Embryonic facial prominence (tissue), 1 donor: Measurements from ENCODE around the gene PPP2R2C.

Experiments
- DNase-seq: peaks from one replicate; pipeline ENCODE4 v3.0.0-alpha.2; 2016; ENCODE audit errors: extremely low spot score

The PPP2R2C gene

GRCh38 chr4:6426571-6427438, 45.6 kb downstream of the PPP2R2C start:
- DNase-seq, result no peak

- DNase-seq, result no peak
Measured at GRCh38 chr4:6425911-6426310, 46.5 kb downstream of the PPP2R2C start.

GRCh38 chr4:6425336-6425735, 47.1 kb downstream of the PPP2R2C start:
- no peak for DNase-seq

- no peak for DNase-seq
Measured at GRCh38 chr4:6424425-6424824, 48.0 kb downstream of the PPP2R2C start.

GRCh38 chr4:6423575-6423974, 48.8 kb downstream of the PPP2R2C start:
- DNase-seq, result no peak

GRCh38 chr4:6422866-6423265, 49.5 kb downstream of the PPP2R2C start:
- DNase-seq, result no peak

GRCh38 chr4:6422105-6422504, 50.3 kb downstream of the PPP2R2C start:
- no peak for DNase-seq

- no peak for DNase-seq
Measured at GRCh38 chr4:6421397-6421796, 51.0 kb downstream of the PPP2R2C start.

- DNase-seq, result no peak
Measured at GRCh38 chr4:6420972-6421371, 51.4 kb downstream of the PPP2R2C start.

GRCh38 chr4:6420036-6420435, 52.4 kb downstream of the PPP2R2C start:
- no peak for DNase-seq

GRCh38 chr4:6419452-6420028, 52.9 kb downstream of the PPP2R2C start:
- no peak for DNase-seq

GRCh38 chr4:6418193-6418755, 54.1 kb downstream of the PPP2R2C start:
- no peak for DNase-seq

GRCh38 chr4:6417516-6418050, 54.8 kb downstream of the PPP2R2C start:
- DNase-seq, result no peak

- DNase-seq, result no peak
Measured at GRCh38 chr4:6416518-6417286, 55.7 kb downstream of the PPP2R2C start.

- DNase-seq, result no peak
Measured at GRCh38 chr4:6415031-6415705, 57.2 kb downstream of the PPP2R2C start.

GRCh38 chr4:6414578-6414977, 57.8 kb downstream of the PPP2R2C start:
- DNase-seq, result no peak

- DNase-seq, result no peak
Measured at GRCh38 chr4:6410664-6411063, 61.8 kb downstream of the PPP2R2C start.

GRCh38 chr4:6410068-6410467, 62.3 kb downstream of the PPP2R2C start:
- DNase-seq, result no peak

- no peak for DNase-seq
Measured at GRCh38 chr4:6409381-6409780, 63.0 kb downstream of the PPP2R2C start.

GRCh38 chr4:6408263-6408662, 64.2 kb downstream of the PPP2R2C start:
- no peak for DNase-seq

GRCh38 chr4:6405397-6405706, 67.1 kb downstream of the PPP2R2C start:
- DNase-seq, result no peak
